Stomach (tissue), 4 donors: ENCODE measurements around the gene HS3ST1.

Source experiments
- EP300 ChIP-seq: sonication (generic); formaldehyde crosslinking; IDR thresholded peaks from one replicate; pipeline ENCODE4 v1.6.1; 2017; ENCODE audit warnings: antibody characterized with exemption
- POLR2A ChIP-seq, 4 donors: fragments of 450-650 bp; IDR thresholded peaks; one replicate each; pipeline ENCODE4 v1.6.1; 2016; ENCODE audit warnings: antibody characterized with exemption in 4 of 4, control low read depth in 2 of 4, mild to moderate bottlenecking in 1 of 4, moderate library complexity in 1 of 4
- TF ChIP-seq, protein P1 (sequence below), 7 experiments: fragments of 450-650 bp in 4 of 7; fragments of 200-600 bp in 3 of 7; sonication (generic) in 3 of 7; IDR thresholded peaks; one replicate each; pipeline ENCODE4 v1.5.1; 2016 to 2019; ENCODE audit warnings: antibody characterized with exemption in 7 of 7, control low read depth in 2 of 7, mild to moderate bottlenecking in 1 of 7

DNA sequence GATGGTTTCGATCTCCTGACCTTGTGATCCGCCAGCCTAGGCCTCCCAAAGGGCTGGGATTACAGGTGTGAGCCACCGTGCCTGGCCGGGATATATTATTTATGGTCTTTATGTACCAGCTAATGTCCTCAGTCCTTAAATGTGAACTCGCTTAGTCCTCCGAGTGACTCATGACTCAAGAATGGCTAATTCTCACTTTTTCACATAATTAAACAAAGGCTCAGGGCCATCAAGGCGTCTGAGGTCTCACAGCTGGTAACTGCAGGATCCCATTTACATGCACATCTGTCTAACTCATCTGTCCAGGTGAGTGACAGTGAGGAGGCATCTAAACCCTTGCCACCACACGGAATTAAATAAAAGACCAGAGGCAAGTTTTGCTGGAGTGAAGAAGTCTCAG lies 73.5 kb downstream of the HS3ST1 start:
- TF ChIP-seq, protein P1, sequence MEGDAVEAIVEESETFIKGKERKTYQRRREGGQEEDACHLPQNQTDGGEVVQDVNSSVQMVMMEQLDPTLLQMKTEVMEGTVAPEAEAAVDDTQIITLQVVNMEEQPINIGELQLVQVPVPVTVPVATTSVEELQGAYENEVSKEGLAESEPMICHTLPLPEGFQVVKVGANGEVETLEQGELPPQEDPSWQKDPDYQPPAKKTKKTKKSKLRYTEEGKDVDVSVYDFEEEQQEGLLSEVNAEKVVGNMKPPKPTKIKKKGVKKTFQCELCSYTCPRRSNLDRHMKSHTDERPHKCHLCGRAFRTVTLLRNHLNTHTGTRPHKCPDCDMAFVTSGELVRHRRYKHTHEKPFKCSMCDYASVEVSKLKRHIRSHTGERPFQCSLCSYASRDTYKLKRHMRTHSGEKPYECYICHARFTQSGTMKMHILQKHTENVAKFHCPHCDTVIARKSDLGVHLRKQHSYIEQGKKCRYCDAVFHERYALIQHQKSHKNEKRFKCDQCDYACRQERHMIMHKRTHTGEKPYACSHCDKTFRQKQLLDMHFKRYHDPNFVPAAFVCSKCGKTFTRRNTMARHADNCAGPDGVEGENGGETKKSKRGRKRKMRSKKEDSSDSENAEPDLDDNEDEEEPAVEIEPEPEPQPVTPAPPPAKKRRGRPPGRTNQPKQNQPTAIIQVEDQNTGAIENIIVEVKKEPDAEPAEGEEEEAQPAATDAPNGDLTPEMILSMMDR (IDR thresholded peaks at IDR 0.05): no peak
- no peak for TF ChIP-seq POLR2A (IDR thresholded peaks at IDR 0.05)
- TF ChIP-seq EP300: no peak
